GM18868 (cell line): ENCODE data around the gene CDCA5.

Source experiments
- ATAC-seq: cut with Tn5 transposase; IDR thresholded peaks from one replicate; pipeline ENCODE4 v1.9.1; 2021; ENCODE audit warnings: mild to moderate bottlenecking, moderate library complexity; ENCODE audit not compliant: unreplicated experiment

The CDCA5 gene

GRCh38 chr11:65107751-65108468, 24.1 kb upstream of the CDCA5 start:
- ATAC-seq: no peak

GRCh38 chr11:65107078-65107477, 23.2 kb upstream of the CDCA5 start:
- ATAC-seq: no peak

- ATAC-seq: no peak
These were observed 20.8 kb upstream of the CDCA5 start for GRCh38 chr11:65104628-65105027.

GRCh38 chr11:65103476-65103875, 19.6 kb upstream of the CDCA5 start:
- no peak for ATAC-seq

GRCh38 chr11:65102142-65103095, 18.6 kb upstream of the CDCA5 start:
- no peak for ATAC-seq

GRCh38 chr11:65100674-65101350, 17.0 kb upstream of the CDCA5 start:
- ATAC-seq: no peak

GRCh38 chr11:65096926-65097325, 13.1 kb upstream of the CDCA5 start:
- ATAC-seq: no peak

- ATAC-seq: peak; percentile 83
These were observed 12.3 kb upstream of the CDCA5 start, which contains the start of gene VPS51 for GRCh38 chr11:65095974-65096806. VPS51 (plus strand) TSS chr11:65096214; CDS start chr11:65096251, 37 bp downstream.

GRCh38 chr11:65095427-65095826, 11.6 kb upstream of the CDCA5 start:
- ATAC-seq: no peak

GRCh38 chr11:65090628-65091027, 6.8 kb upstream of the CDCA5 start:
- ATAC-seq: no peak

GRCh38 chr11:65089621-65090020, 5.8 kb upstream of the CDCA5 start:
- no peak for ATAC-seq

GRCh38 chr11:65087827-65088226, 4.0 kb upstream of the CDCA5 start:
- no peak for ATAC-seq

GRCh38 chr11:65087216-65087615, 3.4 kb upstream of the CDCA5 start:
- no peak for ATAC-seq

GRCh38 chr11:65086809-65087208, 3.0 kb upstream of the CDCA5 start:
- no peak for ATAC-seq

GRCh38 chr11:65085446-65085845, 1.6 kb upstream of the CDCA5 start:
- ATAC-seq: no peak

GRCh38 chr11:65084598-65085375, 947 bp upstream of the CDCA5 start:
- ATAC-seq: peak; percentile 13

- ATAC-seq: no peak
These were observed 556 bp downstream of the CDCA5 start for GRCh38 chr11:65083134-65083833.

- ATAC-seq: no peak
These were observed 5.0 kb downstream of the CDCA5 start for GRCh38 chr11:65078786-65079342.

- no peak for ATAC-seq
These were observed 5.7 kb downstream of the CDCA5 start for GRCh38 chr11:65078151-65078550.
